ENCODE measurements around the gene NRM. TPM values are rescaled to one million over a fixed set of nuclear protein-coding genes. Genes with fewer than 3 reads are reported as not detected.

NRM gene
- total RNA-seq, 1 donor from 2014 or later = 3.7 TPM

DNA sequence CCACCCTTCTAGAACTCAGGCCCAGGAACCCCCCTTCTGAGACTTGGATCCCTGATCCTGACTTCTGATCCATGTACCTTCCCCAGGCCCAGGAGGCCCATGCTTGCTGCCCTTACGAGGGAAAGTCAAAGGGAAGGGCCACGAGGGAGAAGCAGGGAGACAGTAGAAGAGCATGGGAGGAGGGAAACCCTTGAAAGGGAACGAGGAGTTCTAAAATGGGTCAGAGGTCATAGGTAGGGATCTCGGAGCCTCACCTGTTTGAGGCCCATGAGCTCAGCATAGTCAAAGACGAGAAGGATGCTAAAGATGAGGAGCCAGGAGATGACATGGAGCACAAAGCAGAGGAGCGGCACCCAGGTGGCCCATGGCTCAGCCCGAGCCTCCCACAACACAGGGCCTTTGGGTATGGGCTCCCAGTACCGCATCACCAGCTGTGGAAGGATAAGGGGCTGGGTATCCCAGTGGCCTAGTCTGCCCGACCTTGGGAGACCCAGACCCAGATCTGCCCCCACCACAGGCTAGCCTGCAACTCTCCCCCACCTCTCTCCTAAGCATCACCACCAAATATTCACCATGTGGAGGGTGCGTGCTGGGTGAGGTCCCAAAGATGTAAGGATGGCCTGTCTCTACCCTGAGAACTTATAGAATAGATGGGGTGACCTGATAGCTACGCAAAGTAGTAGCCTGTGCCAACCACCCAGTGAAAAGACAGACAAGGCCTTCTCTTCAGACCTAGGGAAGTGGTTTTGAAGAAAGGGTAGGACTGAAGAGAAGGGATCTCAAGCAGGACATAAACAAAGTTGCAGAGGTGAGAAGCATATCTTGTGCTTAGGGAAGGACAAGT lies 1.5 kb downstream of the NRM start:
- Histone ChIP-seq H3K9ac (ENCODE audit: low read depth in 1 of 3, low read length in 3 of 3) (peak overlapping the region in 1 of 3 donors; percentile 92), H3K27ac (ENCODE audit: low read depth, low read length) (peak overlapping the region; percentile 99), H3K9me3 (ENCODE audit: control insufficient read depth in 3 of 3, low read length in 3 of 3) (no peaks in the 10 kb centered on the region), H3K36me3 (ENCODE audit: control insufficient read depth in 3 of 3, insufficient read depth in 3 of 3, low read length in 3 of 3) (peaks cover 0 to 2% (median 0%) of the 10 kb centered on the region in 3 donors), H3K4me1 (ENCODE audit: control insufficient read depth in 3 of 3, insufficient read depth in 3 of 3, low read length in 3 of 3) (peaks cover 42 to 52% (median 51%) of the 10 kb centered on the region in 3 donors), H3K4me3 (ENCODE audit: low read length in 3 of 3) (peak overlapping the region in 1 of 3 donors; percentile 81), H3K27me3 (ENCODE audit: control insufficient read depth in 3 of 3, insufficient read depth in 3 of 3, low read length in 3 of 3) (no peaks in the 10 kb centered on the region)

DNA sequence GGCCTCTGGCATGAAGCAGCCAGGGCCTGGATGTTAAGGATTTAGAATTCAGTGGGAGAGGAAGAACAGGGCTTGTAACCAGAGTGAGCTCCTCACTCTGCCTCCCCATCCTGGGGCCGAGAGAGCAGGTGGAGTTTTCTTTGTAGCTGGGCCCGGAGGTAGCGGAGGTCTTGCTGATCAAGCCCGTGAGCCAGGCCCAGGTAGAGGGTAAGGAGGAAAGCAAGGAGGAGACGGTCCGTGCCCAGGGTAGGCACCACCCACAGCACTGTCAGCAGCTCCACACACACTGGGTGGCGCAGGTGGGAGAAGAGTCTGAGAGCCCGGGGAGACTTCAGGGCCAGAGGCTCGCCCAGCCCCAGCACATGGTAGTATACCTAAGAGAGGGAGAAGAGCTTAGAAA lies 2.2 kb downstream of the NRM start:
- Histone ChIP-seq H3K27ac (ENCODE audit: low read depth, low read length) (peak overlapping the region; percentile 99), H3K36me3 (ENCODE audit: control insufficient read depth in 3 of 3, insufficient read depth in 3 of 3, low read length in 3 of 3) (peaks cover 0 to 2% (median 0%) of the 10 kb centered on the region in 3 donors), H3K9me3 (ENCODE audit: control insufficient read depth in 3 of 3, low read length in 3 of 3) (no peaks in the 10 kb centered on the region), H3K4me1 (ENCODE audit: control insufficient read depth in 3 of 3, insufficient read depth in 3 of 3, low read length in 3 of 3) (peaks cover 43 to 56% (median 52%) of the 10 kb centered on the region in 3 donors), H3K9ac (ENCODE audit: low read depth in 1 of 3, low read length in 3 of 3) (peak overlapping the region in 2 of 3 donors; percentile 92 to 94), H3K4me3 (ENCODE audit: low read length in 3 of 3) (peak overlapping the region; percentile 80 to 92 (median 85)), H3K27me3 (ENCODE audit: control insufficient read depth in 3 of 3, insufficient read depth in 3 of 3, low read length in 3 of 3) (no peaks in the 10 kb centered on the region)

DNA sequence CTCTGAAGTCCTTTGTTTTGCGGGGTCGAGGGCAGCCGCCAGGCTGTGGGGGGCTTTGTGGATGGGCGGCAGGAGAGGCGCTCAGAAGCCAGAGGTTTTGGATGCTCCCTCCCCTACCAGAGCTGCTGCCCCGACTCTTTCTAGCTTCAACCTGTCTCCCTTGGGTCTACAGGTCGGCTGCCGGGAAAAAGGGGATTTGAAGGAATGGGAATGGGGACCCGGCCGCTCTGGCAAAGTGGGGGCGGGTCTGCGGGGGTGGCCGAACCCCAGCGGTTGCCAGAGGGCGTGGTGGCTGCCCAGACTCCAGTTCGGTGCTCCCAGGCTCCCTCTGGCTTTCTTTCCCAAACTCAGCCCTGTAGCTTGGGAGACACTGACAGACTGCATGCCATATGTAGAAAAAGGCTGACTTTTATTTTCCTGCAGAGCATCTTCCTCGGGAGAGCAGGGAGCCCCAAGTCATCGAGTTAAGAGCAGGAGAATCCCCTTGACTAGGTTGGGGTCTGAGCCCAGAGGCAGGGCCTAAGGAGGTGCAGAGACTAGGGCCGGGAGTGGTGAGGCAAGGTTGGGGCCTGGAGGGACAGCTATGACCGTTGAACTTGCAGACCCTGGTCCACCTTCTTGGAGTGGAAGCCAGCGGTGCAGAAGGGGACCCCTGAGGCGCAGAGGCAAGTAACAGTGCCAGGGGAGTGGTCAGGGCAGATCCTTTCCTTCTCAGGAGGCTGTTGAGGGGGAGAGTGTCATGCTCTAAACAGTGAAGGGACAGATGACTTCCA lies 2.9 kb downstream of the NRM start:
- Histone ChIP-seq H3K4me3 (ENCODE audit: low read length in 3 of 3) (peak overlapping the region; percentile 80 to 92 (median 85)), H3K9me3 (ENCODE audit: control insufficient read depth in 3 of 3, low read length in 3 of 3) (no peaks in the 10 kb centered on the region), H3K27me3 (ENCODE audit: control insufficient read depth in 3 of 3, insufficient read depth in 3 of 3, low read length in 3 of 3) (no peaks in the 10 kb centered on the region), H3K9ac (ENCODE audit: low read depth in 1 of 3, low read length in 3 of 3) (peak overlapping the region; percentile 92 to 94 (median 94)), H3K4me1 (ENCODE audit: control insufficient read depth in 3 of 3, insufficient read depth in 3 of 3, low read length in 3 of 3) (peaks cover 46 to 63% (median 59%) of the 10 kb centered on the region in 3 donors), H3K36me3 (ENCODE audit: control insufficient read depth in 3 of 3, insufficient read depth in 3 of 3, low read length in 3 of 3) (peaks cover 0 to 2% (median 0%) of the 10 kb centered on the region in 3 donors), H3K27ac (ENCODE audit: low read depth, low read length) (peak overlapping the region; percentile 99)

DNA sequence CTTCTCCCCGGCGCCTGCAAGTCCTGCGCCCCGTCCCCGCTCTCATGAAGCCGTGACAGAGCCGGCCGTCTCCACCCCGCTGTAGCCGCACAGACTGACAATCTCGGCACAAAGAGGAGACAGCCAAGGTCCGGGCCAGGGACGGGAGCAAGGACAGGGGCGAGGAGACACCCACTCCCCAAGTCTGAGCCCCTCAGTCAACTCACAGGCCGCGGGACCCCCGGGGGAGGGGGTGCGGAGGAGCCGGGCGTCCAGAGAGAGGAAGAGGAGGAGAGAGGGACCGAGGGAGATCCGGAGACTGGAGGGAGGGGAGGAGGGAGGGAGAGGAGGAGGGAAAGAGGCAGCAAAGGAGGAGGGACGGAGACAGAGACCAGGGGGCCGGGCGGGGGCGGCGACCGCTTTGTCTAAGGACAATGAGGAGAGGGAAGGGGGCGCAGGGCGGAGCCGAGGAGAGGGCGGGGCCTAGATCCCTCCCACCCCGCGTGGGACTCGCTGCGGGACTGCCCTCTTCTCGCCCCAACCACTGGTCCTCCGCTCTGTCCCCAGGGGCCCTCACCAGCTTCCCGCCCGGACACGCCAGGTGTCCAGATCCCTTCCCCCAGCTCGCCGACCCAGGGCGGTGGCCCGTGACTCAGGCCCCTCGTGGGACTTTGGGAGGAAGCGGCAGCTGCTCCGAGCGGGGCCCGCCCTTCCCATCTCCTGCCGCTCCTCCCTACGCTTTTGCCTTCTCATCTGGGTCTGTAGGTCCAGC lies 3.7 kb downstream of the NRM start:
- H3K4me3 ChIP-seq (ENCODE audit: low read length in 3 of 3) = peak overlapping the region; percentile 80 to 92 (median 85)
- H3K27me3 ChIP-seq (ENCODE audit: control insufficient read depth in 3 of 3, insufficient read depth in 3 of 3, low read length in 3 of 3) = no peaks in the 10 kb centered on the region
- H3K36me3 ChIP-seq (ENCODE audit: control insufficient read depth in 3 of 3, insufficient read depth in 3 of 3, low read length in 3 of 3) = peaks cover 0 to 2% (median 0%) of the 10 kb centered on the region in 3 donors
- H3K4me1 ChIP-seq (ENCODE audit: control insufficient read depth in 3 of 3, insufficient read depth in 3 of 3, low read length in 3 of 3) = peaks cover 50 to 71% (median 62%) of the 10 kb centered on the region in 3 donors
- peak overlapping the region; percentile 92 to 94 (median 94) for H3K9ac ChIP-seq (ENCODE audit: low read depth in 1 of 3, low read length in 3 of 3)
- H3K9me3 ChIP-seq (ENCODE audit: control insufficient read depth in 3 of 3, low read length in 3 of 3) = no peaks in the 10 kb centered on the region
- peak overlapping the region; percentile 99 for H3K27ac ChIP-seq (ENCODE audit: low read depth, low read length)

DNA sequence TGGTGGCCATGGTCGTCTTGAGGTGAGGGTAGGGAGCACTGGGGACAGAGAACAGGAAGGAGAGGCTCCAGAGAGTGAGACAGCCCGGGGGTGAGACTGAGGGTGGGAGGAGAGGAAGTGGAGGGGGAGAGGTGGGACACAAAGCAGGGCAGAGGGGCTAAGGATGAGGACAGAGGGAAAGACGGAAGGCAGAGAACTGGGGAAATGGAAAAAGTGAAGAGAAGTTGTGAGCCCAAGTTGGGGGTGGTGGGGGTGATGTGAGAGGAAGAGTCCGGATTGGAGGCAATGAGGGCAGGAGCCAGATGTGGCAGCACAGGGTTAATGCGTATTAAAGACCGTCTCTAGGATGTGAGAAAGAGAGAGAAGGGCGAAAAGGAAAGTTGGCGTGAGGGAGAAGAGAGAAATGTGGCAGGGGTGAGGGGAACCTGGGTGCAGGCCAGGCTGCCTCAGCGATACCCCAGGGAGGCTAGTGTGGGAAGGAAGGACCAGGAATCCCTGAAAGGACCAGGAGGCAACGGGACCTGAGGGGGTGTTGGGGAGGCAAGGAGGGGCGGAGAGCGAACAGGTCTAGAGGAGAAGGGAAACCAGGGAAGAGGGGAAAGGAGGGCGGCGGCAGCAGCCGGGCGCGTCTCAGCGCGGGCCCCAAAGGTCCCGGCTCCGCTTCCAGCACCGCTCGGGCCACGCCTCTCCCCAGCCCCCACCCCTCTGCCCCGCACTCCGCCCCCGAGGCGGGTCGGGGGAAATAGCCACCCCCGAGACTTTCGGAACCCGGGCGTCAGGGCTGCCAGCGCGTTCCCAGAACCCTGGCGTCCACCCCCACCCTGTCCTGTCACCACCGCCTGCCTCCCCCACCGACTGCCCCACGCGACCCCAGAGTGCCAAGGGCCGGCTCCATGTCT lies 4.5 kb downstream of the NRM start, which contains the start of gene PPP1R18:
Gene PPP1R18 (minus strand): TSS at position 637 of the 899 bp plus-strand sequence. CDS start 627 bp downstream, at position 10.
- H3K4me1 ChIP-seq (ENCODE audit: control insufficient read depth in 3 of 3, insufficient read depth in 3 of 3, low read length in 3 of 3) = peaks cover 55 to 75% (median 58%) of the 10 kb centered on the region in 3 donors

DNA sequence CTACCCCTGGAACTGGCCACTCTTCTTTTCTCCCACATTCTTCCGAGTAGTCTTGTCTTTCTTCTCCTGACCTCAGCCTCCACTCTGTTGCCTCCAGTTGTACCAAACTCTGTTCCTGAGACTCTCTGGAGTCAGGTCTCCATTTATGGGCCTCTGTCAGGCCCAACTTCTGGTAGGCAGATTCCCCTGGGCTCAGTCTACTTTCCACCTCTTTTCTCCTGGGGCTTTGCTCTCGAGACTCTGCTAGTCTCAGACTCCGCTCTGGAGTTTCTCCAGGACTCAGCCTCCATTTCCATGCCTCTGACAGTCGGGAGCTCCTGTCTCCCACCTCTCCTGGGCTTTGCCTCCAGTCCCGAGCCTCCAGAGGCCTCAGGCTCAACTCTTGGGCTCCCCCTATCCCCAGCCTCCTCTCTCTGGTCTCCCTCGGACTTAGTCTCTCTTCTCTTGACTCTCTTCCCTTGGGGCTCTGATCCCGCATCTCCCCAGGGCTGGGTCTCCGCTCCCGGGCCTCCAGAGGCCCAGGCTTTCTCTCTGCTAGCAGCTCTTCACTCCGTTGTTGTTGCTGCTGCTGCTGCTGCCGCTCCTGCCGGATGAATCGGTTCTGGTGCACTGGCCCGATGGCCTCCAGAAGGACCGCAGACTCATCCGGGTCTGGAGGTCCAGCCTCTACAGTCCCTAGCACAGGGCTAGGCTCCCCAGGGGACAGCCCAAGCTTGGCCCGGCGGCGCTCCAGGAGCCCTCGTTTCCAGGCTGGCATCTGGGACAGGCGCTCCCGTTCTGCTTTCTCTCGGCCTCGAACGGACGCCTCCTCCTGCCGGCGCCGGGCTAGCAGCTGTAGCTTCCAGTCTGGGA lies 5.4 kb downstream of the NRM start:
- peak overlapping the region; percentile 81 to 94 (median 92) for H3K9ac ChIP-seq (ENCODE audit: low read depth in 1 of 3, low read length in 3 of 3)
- H3K36me3 ChIP-seq (ENCODE audit: control insufficient read depth in 3 of 3, insufficient read depth in 3 of 3, low read length in 3 of 3) = peaks cover 0 to 3% (median 0%) of the 10 kb centered on the region in 3 donors
- H3K9me3 ChIP-seq (ENCODE audit: control insufficient read depth in 3 of 3, low read length in 3 of 3) = no peaks in the 10 kb centered on the region
- H3K27me3 ChIP-seq (ENCODE audit: control insufficient read depth in 3 of 3, insufficient read depth in 3 of 3, low read length in 3 of 3) = no peaks in the 10 kb centered on the region
- peak overlapping the region; percentile 89 to 92 (median 91) for H3K4me3 ChIP-seq (ENCODE audit: low read length in 3 of 3)
- H3K27ac ChIP-seq (ENCODE audit: low read depth, low read length) = peak overlapping the region; percentile 99
- peaks cover 53 to 77% (median 54%) of the 10 kb centered on the region in 3 donors for H3K4me1 ChIP-seq (ENCODE audit: control insufficient read depth in 3 of 3, insufficient read depth in 3 of 3, low read length in 3 of 3)

More for the DNA sequence above, 4.5 kb downstream of the NRM start, which contains the start of gene PPP1R18:
- peaks cover 0 to 2% (median 0%) of the 10 kb centered on the region in 3 donors for H3K36me3 ChIP-seq (ENCODE audit: control insufficient read depth in 3 of 3, insufficient read depth in 3 of 3, low read length in 3 of 3)
- peak within 1 kb of the TSS; percentile 92 to 94 (median 94) for H3K9ac ChIP-seq (ENCODE audit: low read depth in 1 of 3, low read length in 3 of 3)
- H3K27ac ChIP-seq (ENCODE audit: low read depth, low read length) = peak within 1 kb of the TSS; percentile 99
- peak within 1 kb of the TSS; percentile 89 to 92 (median 91) for H3K4me3 ChIP-seq (ENCODE audit: low read length in 3 of 3)
- H3K9me3 ChIP-seq (ENCODE audit: control insufficient read depth in 3 of 3, low read length in 3 of 3) = no peaks in the 10 kb centered on the region
- H3K27me3 ChIP-seq (ENCODE audit: control insufficient read depth in 3 of 3, insufficient read depth in 3 of 3, low read length in 3 of 3) = no peaks in the 10 kb centered on the region

DNA sequence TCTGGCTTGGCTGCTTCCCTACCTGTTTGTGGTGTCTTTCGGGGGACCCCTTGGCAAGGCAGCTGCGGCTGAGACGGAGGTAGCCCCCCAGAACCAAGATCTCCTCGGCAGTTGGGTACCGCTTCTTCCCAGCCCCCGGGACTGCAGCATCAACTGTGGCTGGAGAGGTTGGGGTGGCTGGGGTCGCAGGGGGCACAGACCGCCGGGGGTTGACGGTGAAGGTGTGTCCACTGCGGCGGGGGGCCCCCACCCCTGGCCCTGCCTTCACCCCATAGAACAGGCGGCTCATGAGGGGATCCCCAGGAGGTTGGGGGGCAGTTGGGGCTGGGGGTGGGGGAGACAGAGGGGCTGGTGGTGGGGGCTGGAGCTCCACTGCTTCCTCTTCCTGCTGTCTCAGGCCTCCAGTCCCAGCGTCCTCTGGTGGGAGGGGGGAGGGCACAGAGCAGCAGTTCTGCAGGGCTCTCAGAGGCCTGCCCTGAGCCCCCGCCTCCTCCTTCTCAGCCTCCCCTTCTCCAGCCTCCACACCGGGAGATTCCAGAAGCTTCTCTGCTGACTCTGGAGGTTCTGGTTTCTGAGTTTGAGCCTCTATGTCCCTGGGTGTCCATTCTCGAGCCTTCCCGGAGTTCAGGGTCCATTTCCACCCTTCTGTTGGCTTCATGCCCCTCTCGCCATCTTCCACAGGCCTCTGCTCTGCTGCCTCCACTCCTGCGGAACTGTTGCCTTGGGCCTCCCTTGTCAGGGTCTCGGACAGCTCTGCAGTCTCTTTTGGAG lies 6.2 kb downstream of the NRM start:
- Histone ChIP-seq H3K27me3 (ENCODE audit: control insufficient read depth in 3 of 3, insufficient read depth in 3 of 3, low read length in 3 of 3) (no peaks in the 10 kb centered on the region), H3K4me1 (ENCODE audit: control insufficient read depth in 3 of 3, insufficient read depth in 3 of 3, low read length in 3 of 3) (peaks cover 53 to 77% (median 53%) of the 10 kb centered on the region in 3 donors), H3K9me3 (ENCODE audit: control insufficient read depth in 3 of 3, low read length in 3 of 3) (no peaks in the 10 kb centered on the region), H3K9ac (ENCODE audit: low read depth in 1 of 3, low read length in 3 of 3) (peak overlapping the region; percentile 81 to 94 (median 92)), H3K36me3 (ENCODE audit: control insufficient read depth in 3 of 3, insufficient read depth in 3 of 3, low read length in 3 of 3) (peaks cover 0 to 5% (median 3%) of the 10 kb centered on the region in 3 donors), H3K27ac (ENCODE audit: low read depth, low read length) (peak overlapping the region; percentile 99), H3K4me3 (ENCODE audit: low read length in 3 of 3) (peak overlapping the region; percentile 89 to 92 (median 91))

DNA sequence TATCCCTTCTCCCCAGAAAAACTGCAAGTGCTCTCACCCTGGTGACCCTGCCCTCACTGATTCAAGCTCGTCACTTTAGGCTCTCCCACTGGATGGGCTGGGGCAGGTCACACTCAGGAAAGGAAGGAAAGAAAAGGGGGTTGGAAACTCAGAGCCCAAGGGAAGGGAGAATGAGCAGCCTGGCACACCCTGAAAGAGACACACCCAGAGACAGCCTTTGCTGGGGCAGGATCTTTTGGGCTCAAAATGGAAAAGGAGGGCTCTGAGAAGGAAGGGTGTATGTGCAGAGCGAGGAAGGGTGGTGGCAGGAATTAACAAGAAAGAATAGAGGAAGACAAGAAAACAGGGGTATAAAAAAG lies 6.8 kb downstream of the NRM start:
- H3K9me3 ChIP-seq (ENCODE audit: control insufficient read depth in 3 of 3, low read length in 3 of 3) = no peaks in the 10 kb centered on the region
- H3K4me3 ChIP-seq (ENCODE audit: low read length in 3 of 3) = peak overlapping the region; percentile 62 to 79 (median 70)
- peaks cover 0 to 5% (median 3%) of the 10 kb centered on the region in 3 donors for H3K36me3 ChIP-seq (ENCODE audit: control insufficient read depth in 3 of 3, insufficient read depth in 3 of 3, low read length in 3 of 3)
- no peaks in the 10 kb centered on the region for H3K27me3 ChIP-seq (ENCODE audit: control insufficient read depth in 3 of 3, insufficient read depth in 3 of 3, low read length in 3 of 3)
- peak overlapping the region; percentile 44 to 72 (median 63) for H3K9ac ChIP-seq (ENCODE audit: low read depth in 1 of 3, low read length in 3 of 3)
- H3K4me1 ChIP-seq (ENCODE audit: control insufficient read depth in 3 of 3, insufficient read depth in 3 of 3, low read length in 3 of 3) = peaks cover 50 to 75% (median 50%) of the 10 kb centered on the region in 3 donors
- H3K27ac ChIP-seq (ENCODE audit: low read depth, low read length) = peak overlapping the region; percentile 99

All from skeletal muscle tissue (tissue), 4 donors.